Endothelial cell of umbilical vein (primary cell): ENCODE data around the gene PPIA.

Experiments
- CTCF ChIP-seq, 2 donors: IDR thresholded peaks; 1 replicate in 1 of 2; 2 replicates in 1 of 2; pipeline ENCODE4 v1.5.1; 2011; ENCODE audit warnings: low read length in 2 of 2, mild to moderate bottlenecking in 2 of 2, moderate library complexity in 2 of 2, control low read depth in 1 of 2, inconsistent platforms in 1 of 2, low read depth in 1 of 2; ENCODE audit not compliant: insufficient read depth in 1 of 2; ENCODE audit errors: extremely low read depth in 1 of 2
- EZH2 ChIP-seq: IDR thresholded peaks from 2 replicates; pipeline ENCODE4 v1.6.1; 2012; ENCODE audit warnings: borderline replicate concordance, low read depth, mild to moderate bottlenecking, moderate library complexity, low read length, inconsistent platforms; ENCODE audit not compliant: severe bottlenecking
- JUN ChIP-seq: IDR thresholded peaks from 2 replicates; pipeline ENCODE4 v1.6.1; 2011; ENCODE audit warnings: borderline replicate concordance, low read depth; ENCODE audit not compliant: insufficient read length, insufficient read depth
- MAX ChIP-seq: IDR thresholded peaks from 2 replicates; pipeline ENCODE4 v1.6.1; 2011; ENCODE audit not compliant: insufficient read depth, insufficient read length
- MYC ChIP-seq: IDR thresholded peaks from one replicate; pipeline ENCODE4 v1.6.1; 2011; ENCODE audit warnings: mild to moderate bottlenecking, low read depth, low read length
- POLR2A ChIP-seq: IDR thresholded peaks from 2 replicates; pipeline ENCODE4 v1.6.1; 2012; ENCODE audit warnings: low read depth, mild to moderate bottlenecking, control low read depth, low read length
- POLR2AphosphoS5 ChIP-seq: IDR thresholded peaks from 2 replicates; pipeline ENCODE4 v1.6.1; 2012; ENCODE audit warnings: low read depth, mild to moderate bottlenecking, control low read depth, low read length, moderate library complexity; ENCODE audit not compliant: insufficient read depth

- TF ChIP-seq MAX (no peak), CTCF (IDR thresholded peaks at IDR 0.05; ENCODE audit: extremely low read depth in 1 of 2, insufficient read depth in 1 of 2, low read depth in 1 of 2, low read length in 2 of 2) (no peak), EZH2 (no peak), POLR2AphosphoS5 (no peak), POLR2A (no peak), JUN (no peak), MYC (no peak)
These were observed 2.6 kb upstream of the PPIA start for GRCh38 chr7:44793919-44794318.
